ENCODE results near the gene CNTNAP2. TPM values are rescaled to one million over a fixed set of nuclear protein-coding genes. Genes with fewer than 3 reads are reported as not detected.

CNTNAP2 gene
- total and polyA plus RNA-seq, 2 of the 8 experiments (the other 6 are each of a cell fraction or from before 2014, with no cell fraction given): 27.9 to 71.0 TPM

DNA sequence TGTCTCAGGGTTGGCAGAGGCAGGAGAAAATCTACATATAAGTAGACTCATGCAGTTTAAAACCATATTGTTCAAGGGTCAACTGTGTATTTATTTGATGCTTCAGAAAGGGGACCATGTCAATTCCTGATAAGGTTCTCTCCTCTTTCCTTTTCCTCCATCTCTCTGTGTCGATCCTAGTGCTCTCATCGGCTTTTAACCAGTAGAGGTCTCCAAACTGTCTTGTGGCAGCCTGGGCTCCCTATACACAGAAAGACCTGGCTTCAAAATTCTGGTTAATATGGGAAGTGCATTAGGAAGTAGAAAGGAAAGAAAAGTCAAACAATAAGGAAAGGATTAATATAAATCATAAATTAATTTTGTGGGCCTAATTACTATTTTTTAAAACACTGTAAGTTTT lies 2169.5 kb downstream of the CNTNAP2 start:
- Histone ChIP-seq H3K79me1 (ENCODE audit: low read depth, low read length) (no peaks in the 10 kb centered on the region), H3K27me3 (replicated peaks in 1 of 4; ENCODE audit: control insufficient read depth in 3 of 4, extremely low read depth in 1 of 4, insufficient read depth in 3 of 4, low read length in 3 of 4) (no peaks in the 10 kb centered on the region), H3K14ac (ENCODE audit: insufficient read length) (no peak overlapping the region), H4K5ac (ENCODE audit: insufficient read length, low read depth, low read length) (no peak overlapping the region), H2AK5ac (ENCODE audit: low read depth, low read length) (no peak overlapping the region), H3K9ac (replicated peaks in 1 of 4; ENCODE audit: extremely low read depth in 1 of 4, low read depth in 3 of 4, low read length in 3 of 4) (no peak overlapping the region), H3K23me2 (ENCODE audit: low read depth, low read length) (no peaks in the 10 kb centered on the region), H4K8ac (ENCODE audit: extremely low read depth, insufficient read depth, low read length) (no peak overlapping the region), H2BK15ac (ENCODE audit: low read length) (no peak overlapping the region), H3K4me3 (ENCODE audit: extremely low read depth in 1 of 4, insufficient read depth in 2 of 4, low read depth in 3 of 4, low read length in 4 of 4) (no peak overlapping the region), H3K4me1 (replicated peaks in 1 of 4; ENCODE audit: control insufficient read depth in 3 of 4, insufficient read depth in 4 of 4, low read length in 3 of 4) (peaks cover 0 to 7% (median 3%) of the 10 kb centered on the region in 4 experiments; a peak in 2 of 7 replicates), H4K91ac (replicated peaks; ENCODE audit: insufficient read length, low read length) (no peak overlapping the region), H2BK5ac (ENCODE audit: low read depth, low read length) (no peak overlapping the region), H3K27ac (ENCODE audit: low read depth, low read length) (no peak overlapping the region), H2BK12ac (ENCODE audit: low read depth, low read length) (no peak overlapping the region), H2BK120ac (replicated peaks; ENCODE audit: low read depth, low read length) (no peak overlapping the region), H3K79me2 (ENCODE audit: control insufficient read depth in 1 of 2, insufficient read depth in 2 of 2, low read length in 2 of 2) (no peaks in the 10 kb centered on the region), H3K9me3 (ENCODE audit: insufficient read depth in 2 of 2, low read depth in 1 of 2, low read length in 1 of 2) (no peaks in the 10 kb centered on the region), H2BK20ac (ENCODE audit: low read length) (no peak overlapping the region), H3K4ac (replicated peaks; ENCODE audit: insufficient read length, low read depth, low read length) (no peak overlapping the region), H3K18ac (ENCODE audit: extremely low read depth, low read length) (no peak overlapping the region), H4K20me1 (replicated peaks in 1 of 2; ENCODE audit: control insufficient read depth in 1 of 2, insufficient read depth in 2 of 2, low read length in 2 of 2) (no peaks in the 10 kb centered on the region), H3K36me3 (ENCODE audit: control insufficient read depth in 2 of 4, insufficient read depth in 4 of 4, low read length in 3 of 4) (no peaks in the 10 kb centered on the region), H2AFZ (ENCODE audit: low read length) (no peak overlapping the region), H3K56ac (replicated peaks; ENCODE audit: insufficient read length, low read depth, low read length) (no peak overlapping the region), H3K23ac (ENCODE audit: insufficient read length) (no peak overlapping the region), H3K4me2 (ENCODE audit: insufficient read depth in 1 of 2, low read depth in 2 of 2, low read length in 2 of 2) (no peak overlapping the region)
- FAIRE-seq (peak; percentile 13), DNase-seq (ENCODE audit: low read depth in 1 of 2, low spot score in 2 of 2) (no peak)
- ChIA-PET CTCF (ENCODE audit: partially characterized antibody) (interaction anchor here (1.0 to 1.3 kb wide), 3 partner anchors 10 to 87 kb away, joined by 3 to 6 read pairs (median 4); no protein-coding TSS in a partner anchor), POLR2A (ENCODE audit: partially characterized antibody) (no interaction called here)
- 58% methylated on average over 2 of the region's 2 CpGs; no CpG with 5 or more reads in 1 of the 2 experiments for WGBS, 2 experiments (ENCODE audit: extremely low coverage in 1 of 2, insufficient coverage in 1 of 2, insufficient read length in 1 of 2, insufficient replicate concordance in 2 of 2, low coverage in 1 of 2, low lambda C conversion rate in 2 of 2, missing lambda C conversion rate in 1 of 2)
- no peak for TF ChIP-seq RNF2 (IDR thresholded peaks at IDR 0.05; ENCODE audit: borderline replicate concordance, low read depth, low read length, missing control alignments, poor library complexity, severe bottlenecking)
- peak; percentile 73 to 83 for TF ChIP-seq RAD21 (IDR thresholded peaks at IDR 0.05 in 1 of 2, conservative IDR thresholded peaks at IDR 0.05 in 1 of 2; ENCODE audit: low read depth in 2 of 2, low read length in 2 of 2)
- TF ChIP-seq, protein P1, sequence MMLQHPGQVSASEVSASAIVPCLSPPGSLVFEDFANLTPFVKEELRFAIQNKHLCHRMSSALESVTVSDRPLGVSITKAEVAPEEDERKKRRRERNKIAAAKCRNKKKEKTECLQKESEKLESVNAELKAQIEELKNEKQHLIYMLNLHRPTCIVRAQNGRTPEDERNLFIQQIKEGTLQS (IDR thresholded peaks at IDR 0.05; ENCODE audit: insufficient read depth, low read depth, low read length): no peak
- no peak for TF ChIP-seq FOSL1 (IDR thresholded peaks at IDR 0.05; ENCODE audit: insufficient read depth, low read depth, low read length)
- TF ChIP-seq, protein P2, sequence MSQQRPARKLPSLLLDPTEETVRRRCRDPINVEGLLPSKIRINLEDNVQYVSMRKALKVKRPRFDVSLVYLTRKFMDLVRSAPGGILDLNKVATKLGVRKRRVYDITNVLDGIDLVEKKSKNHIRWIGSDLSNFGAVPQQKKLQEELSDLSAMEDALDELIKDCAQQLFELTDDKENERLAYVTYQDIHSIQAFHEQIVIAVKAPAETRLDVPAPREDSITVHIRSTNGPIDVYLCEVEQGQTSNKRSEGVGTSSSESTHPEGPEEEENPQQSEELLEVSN (IDR thresholded peaks at IDR 0.05): no peak
- no peak for TF ChIP-seq RFX5 (IDR thresholded peaks at IDR 0.05; ENCODE audit: borderline replicate concordance, low read depth, low read length)
- TF ChIP-seq BRCA1 (IDR thresholded peaks at IDR 0.05; ENCODE audit: low read depth, low read length): no peak
- no peak for TF ChIP-seq SP4 (IDR thresholded peaks at IDR 0.05; ENCODE audit: low read length)
- TF ChIP-seq GABPA (IDR thresholded peaks at IDR 0.05; ENCODE audit: borderline replicate concordance, insufficient read depth, low read length): no peak
- TF ChIP-seq MAFK (IDR thresholded peaks at IDR 0.05; ENCODE audit: low read depth, low read length): no peak
- no peak for TF ChIP-seq ASH2L (IDR thresholded peaks at IDR 0.05; ENCODE audit: low read length)
- TF ChIP-seq KDM5A (IDR thresholded peaks at IDR 0.05; ENCODE audit: low read length): no peak
- no peak for TF ChIP-seq CBX8 (IDR thresholded peaks at IDR 0.05; ENCODE audit: borderline replicate concordance, low read depth, low read length)
